ENCODE measurements around the gene KIF24.
"Not testable (repeated sequence)": the region's sequence is repeated elsewhere in the genome, so short reads cannot be mapped to it uniquely, and the experiment has no call there.

KIF24 gene

DNA sequence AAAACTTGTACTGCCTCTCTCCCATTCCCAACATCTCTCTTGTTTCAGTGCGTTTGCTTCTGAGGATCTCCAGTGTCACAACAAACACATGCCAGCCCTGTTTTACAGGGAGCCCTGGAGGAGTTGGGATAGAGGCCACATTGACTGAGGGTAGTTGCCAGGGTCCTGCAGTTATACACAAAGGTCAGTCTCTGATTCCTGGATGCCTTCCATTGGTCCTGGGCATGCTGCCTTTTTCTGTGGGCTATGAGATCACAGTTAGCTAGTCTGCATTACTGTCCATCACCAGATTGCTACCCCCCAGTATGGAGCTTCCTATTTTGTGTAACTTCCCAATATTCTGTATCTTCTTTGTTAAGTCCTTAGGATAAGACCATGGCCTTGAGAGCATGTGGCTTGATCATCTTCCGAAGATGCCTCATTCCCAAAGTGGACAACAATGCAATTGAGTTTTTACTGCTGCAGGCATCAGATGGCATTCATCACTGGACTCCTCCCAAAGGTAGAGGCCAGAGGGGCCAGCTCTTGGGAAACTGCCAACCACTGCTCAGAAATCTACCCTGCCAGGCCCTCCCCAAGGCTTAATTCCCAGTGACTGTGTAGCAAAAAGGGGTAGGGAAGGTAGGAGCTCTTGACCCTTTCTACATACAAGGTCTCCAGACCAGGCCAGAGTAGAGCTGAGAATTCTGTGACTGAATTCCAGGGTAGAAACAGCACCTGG lies 9.8 kb upstream of the KIF24 start:
- Mint-ChIP-seq H3K4me3 (no peak overlapping the region), H3K36me3 (peaks cover 5% of the 10 kb centered on the region), H3K27ac (no peak overlapping the region), H3K27me3 (no peaks in the 10 kb centered on the region), H3K4me1 (peaks cover 12% of the 10 kb centered on the region), H3K9me3 (no peaks in the 10 kb centered on the region)

DNA sequence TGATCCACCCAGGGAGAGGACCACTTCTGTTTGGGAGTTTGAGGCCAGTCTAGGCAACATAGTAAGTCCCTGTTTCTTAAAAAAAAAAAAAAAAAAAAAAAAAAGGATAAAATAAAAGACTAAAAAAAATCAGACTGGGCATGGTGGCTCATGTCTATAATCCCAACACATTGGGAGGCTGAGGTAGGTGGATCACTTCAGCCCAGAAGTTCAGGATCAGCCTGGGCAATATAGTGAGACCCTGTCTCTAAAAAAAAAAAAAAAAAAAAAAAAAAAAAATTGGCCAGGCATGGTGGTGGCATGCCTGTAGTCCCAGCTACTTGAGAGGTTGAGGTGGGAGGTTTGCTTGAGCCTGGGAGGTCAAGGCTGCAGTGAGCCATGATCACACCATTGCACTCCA lies 9.0 kb upstream of the KIF24 start:
- not testable (repeated sequence) for H3K4me3 Mint-ChIP-seq, H3K27me3 Mint-ChIP-seq, H3K36me3 Mint-ChIP-seq, H3K27ac Mint-ChIP-seq, H3K9me3 Mint-ChIP-seq
- peaks cover 12% of the 10 kb centered on the region for H3K4me1 Mint-ChIP-seq

DNA sequence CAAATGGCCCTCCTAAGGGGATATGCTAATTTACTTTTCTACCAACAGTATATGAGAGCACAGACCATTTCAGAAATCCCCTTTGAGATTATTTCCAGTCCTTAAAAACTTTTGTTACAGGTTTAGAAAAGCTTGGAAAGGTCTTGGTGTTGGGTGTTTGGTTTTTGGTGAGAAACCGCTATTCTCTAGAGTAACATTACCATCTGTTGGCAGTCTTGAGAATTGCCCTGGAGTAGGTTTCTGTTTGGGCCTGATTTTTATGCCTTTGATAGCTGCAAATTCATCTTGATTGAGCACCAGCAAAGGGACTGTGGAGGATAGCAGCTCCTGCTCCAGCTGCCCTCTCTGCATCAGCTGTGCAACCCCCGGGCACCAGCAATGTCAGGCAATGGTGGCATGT lies 8.3 kb upstream of the KIF24 start:
- Mint-ChIP-seq H3K27ac (no peak overlapping the region), H3K4me1 (peaks cover 15% of the 10 kb centered on the region), H3K4me3 (no peak overlapping the region), H3K36me3 (peaks cover 5% of the 10 kb centered on the region), H3K27me3 (no peaks in the 10 kb centered on the region), H3K9me3 (no peaks in the 10 kb centered on the region)

DNA sequence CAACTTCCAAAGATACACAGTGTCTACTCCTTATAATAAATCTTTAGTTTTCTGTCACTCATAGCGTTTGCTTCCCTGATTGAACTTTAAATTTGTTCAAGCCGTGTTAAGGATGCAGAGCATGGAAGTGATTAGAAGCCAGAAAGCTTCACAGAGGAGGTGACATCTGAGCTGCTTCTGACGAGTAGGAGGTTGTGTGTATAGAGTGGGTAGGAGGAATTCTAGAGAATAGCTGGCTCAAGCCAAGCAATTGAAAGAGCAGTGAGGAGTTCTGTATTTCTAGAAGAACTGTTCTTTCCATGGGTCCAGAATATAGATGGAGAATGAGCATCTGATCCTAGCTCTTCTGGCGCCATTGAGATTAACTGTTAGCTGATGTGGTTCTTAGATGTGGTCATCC lies 6.3 kb upstream of the KIF24 start:
- Mint-ChIP-seq H3K9me3 (no peaks in the 10 kb centered on the region), H3K27me3 (no peaks in the 10 kb centered on the region), H3K36me3 (peaks cover 4% of the 10 kb centered on the region), H3K4me3 (no peak overlapping the region), H3K27ac (no peak overlapping the region), H3K4me1 (peaks cover 29% of the 10 kb centered on the region)

DNA sequence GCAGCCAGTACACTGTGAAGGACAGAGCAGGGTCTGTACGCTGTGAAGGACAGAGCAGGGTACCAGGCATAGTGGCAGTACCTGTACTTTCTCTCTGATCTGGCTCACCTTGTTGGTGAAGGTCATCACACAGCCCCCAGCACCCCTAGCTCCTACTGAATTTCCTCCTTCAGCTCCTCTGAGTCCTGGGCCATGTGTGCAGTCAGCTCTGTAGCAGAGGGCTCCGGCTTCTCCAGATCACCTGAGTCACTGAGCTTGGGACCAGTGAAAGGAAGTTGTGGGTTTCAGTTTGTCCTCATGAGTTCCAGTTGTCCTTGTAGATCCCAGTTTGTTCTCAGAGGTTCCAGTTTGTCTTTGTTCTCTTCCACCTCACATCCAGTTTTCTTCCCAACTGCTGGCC lies 5.8 kb upstream of the KIF24 start:
- Mint-ChIP-seq H3K27me3 (no peaks in the 10 kb centered on the region), H3K4me1 (peaks cover 33% of the 10 kb centered on the region), H3K4me3 (no peak overlapping the region), H3K27ac (no peak overlapping the region), H3K9me3 (no peaks in the 10 kb centered on the region), H3K36me3 (no peaks in the 10 kb centered on the region)

DNA sequence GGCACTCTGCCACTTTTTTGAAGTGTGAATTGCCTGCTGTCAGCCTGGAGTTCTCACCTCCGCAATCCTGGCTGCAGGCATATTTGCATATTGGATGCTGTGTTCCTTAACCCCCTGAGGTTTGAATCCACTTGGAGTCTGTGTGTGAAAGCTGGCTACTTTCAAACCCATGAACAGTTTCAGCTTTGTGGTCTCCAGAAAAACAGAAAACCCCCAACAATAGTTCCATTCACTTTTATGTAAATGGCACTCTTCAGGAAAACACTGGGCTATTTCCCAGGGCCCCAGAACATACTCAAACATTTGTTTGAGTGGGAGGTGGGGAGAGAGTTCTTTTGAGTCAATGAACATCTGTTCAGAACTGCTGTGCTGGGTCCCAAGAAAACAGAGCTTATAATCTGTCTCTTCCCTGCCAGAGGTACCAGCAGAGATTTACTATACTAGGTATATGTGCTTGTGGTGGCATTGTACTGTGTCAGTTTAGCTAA lies 5.3 kb upstream of the KIF24 start:
- Mint-ChIP-seq H3K9me3 (no peaks in the 10 kb centered on the region), H3K4me1 (peaks cover 39% of the 10 kb centered on the region), H3K27me3 (no peaks in the 10 kb centered on the region), H3K36me3 (no peaks in the 10 kb centered on the region), H3K4me3 (no peak overlapping the region), H3K27ac (no peak overlapping the region)

DNA sequence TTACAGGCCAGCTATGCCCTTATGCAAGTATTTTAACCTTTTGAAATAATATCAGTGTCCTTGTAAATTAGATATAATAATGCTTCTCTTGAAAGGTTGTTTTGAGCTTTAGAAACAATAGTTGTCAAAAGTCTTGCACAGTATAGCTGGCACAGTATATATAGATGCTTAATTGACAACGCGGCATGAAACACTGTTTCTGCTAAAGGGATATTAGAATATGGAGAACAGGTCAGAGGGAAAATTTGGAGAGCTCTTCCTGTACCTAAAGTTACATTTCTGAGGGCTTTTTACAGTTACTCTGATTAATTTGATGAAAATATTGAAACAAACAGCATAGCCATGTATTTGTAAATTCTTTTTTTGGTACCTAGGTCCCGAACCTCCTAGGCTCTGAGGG lies 4.8 kb upstream of the KIF24 start:
- Mint-ChIP-seq H3K27me3 (no peaks in the 10 kb centered on the region), H3K9me3 (no peaks in the 10 kb centered on the region), H3K36me3 (no peaks in the 10 kb centered on the region), H3K4me3 (no peak overlapping the region), H3K27ac (no peak overlapping the region), H3K4me1 (peaks cover 43% of the 10 kb centered on the region)

DNA sequence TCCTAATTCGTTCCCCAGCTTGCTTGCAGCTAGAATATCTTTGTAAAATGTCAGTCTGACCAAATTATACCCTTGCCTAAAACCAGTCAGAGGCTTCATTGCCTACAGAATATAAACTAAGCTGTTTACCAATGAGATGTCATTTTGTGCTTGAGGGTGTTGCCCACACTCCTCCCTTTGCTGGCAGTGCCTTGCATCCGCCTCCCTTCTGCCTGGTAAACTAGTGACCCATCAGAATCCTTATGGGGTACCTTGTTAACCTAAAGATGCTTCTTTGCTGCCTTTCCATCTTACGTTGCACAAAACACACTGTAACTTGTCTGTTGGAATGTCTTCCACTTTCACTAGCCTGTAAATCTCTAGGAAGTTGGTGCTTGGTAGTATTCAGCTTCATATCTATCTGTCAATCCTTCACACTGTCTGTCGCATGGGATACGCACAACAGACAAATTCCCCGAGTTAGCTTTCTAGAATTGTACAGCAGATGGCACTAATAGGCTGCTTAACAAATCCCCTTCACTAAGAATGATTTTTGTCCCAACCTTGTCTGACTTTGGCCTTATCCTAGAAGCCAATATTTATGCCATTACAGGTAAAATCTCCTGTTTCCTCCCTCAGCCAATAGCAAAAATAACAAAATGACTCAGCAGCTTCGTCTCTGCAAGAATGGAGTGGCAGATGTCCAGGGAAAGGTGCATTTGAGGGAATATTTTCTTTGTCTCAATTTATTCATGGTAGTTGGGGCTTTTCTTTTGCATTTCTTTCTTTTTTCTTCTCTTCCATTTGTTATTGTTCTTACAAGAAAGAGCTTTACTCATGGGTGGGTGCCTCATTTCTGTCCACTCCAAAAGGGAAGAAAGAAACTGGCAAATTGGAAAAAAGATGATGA lies 3.3 kb upstream of the KIF24 start:
- Mint-ChIP-seq H3K27me3 (no peaks in the 10 kb centered on the region), H3K9me3 (no peaks in the 10 kb centered on the region), H3K4me3 (peak overlapping the region; percentile 30), H3K36me3 (no peaks in the 10 kb centered on the region), H3K4me1 (peaks cover 52% of the 10 kb centered on the region), H3K27ac (peak overlapping the region; percentile 93)

DNA sequence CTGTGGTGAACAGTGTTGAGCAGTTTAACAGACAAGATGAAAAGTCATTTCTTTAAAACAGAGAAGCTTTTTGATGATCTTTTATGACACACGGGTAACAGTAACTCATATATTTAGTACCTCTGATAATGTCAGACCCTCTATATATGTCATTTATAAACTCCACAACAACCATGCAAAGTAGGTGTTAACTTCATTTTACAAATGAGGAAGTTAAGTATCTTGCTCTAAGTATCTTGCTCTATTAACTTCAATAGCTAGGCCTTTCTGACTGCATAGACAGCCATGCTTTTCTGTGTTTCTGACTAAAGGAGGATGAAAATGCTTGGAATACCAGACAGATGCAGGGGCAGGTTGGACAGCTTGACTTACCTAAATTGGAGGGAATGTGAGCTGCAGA lies 2.1 kb upstream of the KIF24 start:
- Mint-ChIP-seq H3K27ac (no peak overlapping the region), H3K4me3 (no peak overlapping the region), H3K4me1 (peaks cover 52% of the 10 kb centered on the region), H3K9me3 (no peaks in the 10 kb centered on the region), H3K36me3 (no peaks in the 10 kb centered on the region), H3K27me3 (no peaks in the 10 kb centered on the region)

DNA sequence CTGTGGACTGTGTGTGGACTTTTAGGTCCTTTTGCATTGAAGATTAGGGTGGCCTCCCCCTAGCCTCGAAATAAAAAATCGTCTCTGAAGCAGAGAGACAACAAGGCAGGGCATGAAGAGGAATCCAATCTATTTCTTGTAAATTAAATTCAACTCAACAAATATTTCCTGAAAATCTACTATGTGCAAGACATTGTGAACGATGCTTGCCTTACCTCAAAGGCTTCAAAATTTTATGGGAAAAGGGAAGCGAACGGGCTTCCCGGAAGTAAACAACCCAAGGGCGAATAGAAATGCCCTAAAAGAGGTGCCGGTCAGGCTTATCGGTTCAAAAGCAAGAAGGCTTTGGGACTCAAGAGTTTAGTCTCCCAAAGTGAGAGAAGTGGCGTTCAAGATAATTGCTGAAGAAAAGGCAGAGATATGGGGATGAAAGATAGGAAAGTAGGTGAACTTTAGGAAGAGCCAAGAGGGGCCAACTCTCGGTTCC lies 525 bp downstream of the KIF24 start:
- Mint-ChIP-seq H3K4me3 (peak overlapping the region; percentile 98), H3K27ac (peak overlapping the region; percentile 98), H3K9me3 (no peaks in the 10 kb centered on the region), H3K27me3 (no peaks in the 10 kb centered on the region), H3K4me1 (peaks cover 40% of the 10 kb centered on the region), H3K36me3 (no peaks in the 10 kb centered on the region)

DNA sequence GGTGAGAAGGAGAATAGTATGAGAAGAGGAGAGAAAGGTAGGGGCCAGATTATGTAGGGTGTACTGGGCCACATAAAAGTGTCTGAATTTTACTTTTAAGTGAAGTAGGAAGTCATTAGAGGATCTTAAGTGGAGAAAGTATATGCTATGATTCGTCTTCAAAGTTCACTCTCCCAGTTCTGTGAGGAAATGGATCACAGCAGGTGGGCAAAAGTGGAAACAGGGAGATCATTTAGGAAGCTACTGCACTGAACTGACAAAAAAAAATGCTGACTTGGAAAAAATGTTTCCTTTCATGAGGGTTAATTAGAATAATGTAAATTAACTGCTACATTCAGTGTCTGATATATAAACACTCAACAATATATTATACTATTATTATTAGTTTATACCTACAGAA lies 2.4 kb downstream of the KIF24 start:
- H3K27me3 Mint-ChIP-seq, result no peaks in the 10 kb centered on the region
- H3K4me3 Mint-ChIP-seq, result no peak overlapping the region
- peak overlapping the region; percentile 79 for H3K27ac Mint-ChIP-seq
- peaks cover 30% of the 10 kb centered on the region for H3K4me1 Mint-ChIP-seq
- no peaks in the 10 kb centered on the region for H3K9me3 Mint-ChIP-seq
- H3K36me3 Mint-ChIP-seq, result no peaks in the 10 kb centered on the region

DNA sequence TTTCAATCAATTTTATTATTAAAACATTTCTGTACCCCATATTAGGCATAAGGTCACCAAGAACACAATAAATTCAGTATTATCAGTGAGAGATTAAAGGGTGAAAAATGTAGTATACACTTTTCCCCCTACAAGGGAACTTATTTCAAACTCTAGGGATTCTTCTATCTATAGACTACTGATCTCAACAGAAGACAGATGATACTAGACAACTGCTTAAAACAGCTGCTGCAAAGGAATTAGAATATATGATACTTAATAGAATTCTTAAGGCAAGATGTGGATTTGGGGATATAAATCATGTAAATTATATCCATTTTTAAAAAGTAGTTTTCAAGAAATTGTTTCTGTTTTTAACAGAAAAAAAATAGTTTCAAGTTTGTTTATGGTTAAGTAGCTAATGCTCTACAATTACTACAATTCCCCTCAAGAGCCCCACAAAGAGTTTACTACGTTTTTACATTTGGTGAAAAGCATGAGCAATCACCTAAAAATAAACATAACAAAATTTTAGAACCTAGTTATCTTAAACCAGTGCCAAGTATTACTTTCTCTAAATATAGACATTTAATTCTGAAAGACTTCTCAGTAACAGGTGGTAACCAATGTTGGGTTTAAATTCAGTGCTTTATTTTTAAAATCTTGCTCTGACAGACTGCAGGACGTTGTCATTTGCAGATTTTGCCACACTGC lies 6.0 kb downstream of the KIF24 start:
- Mint-ChIP-seq H3K27me3 (no peaks in the 10 kb centered on the region), H3K4me1 (peaks cover 2% of the 10 kb centered on the region), H3K36me3 (peaks cover 2% of the 10 kb centered on the region), H3K4me3 (no peak overlapping the region), H3K9me3 (no peaks in the 10 kb centered on the region), H3K27ac (no peak overlapping the region)

DNA sequence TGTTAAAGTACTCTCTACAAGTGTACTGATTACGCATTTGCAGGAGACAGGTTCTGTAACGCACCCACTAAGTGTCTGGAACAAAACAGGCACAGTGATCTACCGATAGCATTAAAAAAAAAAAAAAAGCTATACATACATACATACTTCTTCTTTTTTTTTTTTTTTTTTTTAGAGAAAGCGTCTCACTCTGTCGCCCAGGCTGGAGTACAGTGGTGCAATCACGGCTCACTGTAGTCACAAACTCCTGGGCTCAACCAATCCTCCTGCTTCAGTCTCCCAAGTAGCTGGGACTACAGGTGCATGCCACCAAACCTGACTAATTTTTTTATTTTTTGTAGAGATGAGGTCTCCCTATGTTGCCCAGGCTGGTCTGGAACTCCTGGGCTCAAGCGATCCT lies 7.6 kb downstream of the KIF24 start:
- no peaks in the 10 kb centered on the region for H3K27me3 Mint-ChIP-seq
- H3K4me3 Mint-ChIP-seq, result no peak overlapping the region
- no peaks in the 10 kb centered on the region for H3K9me3 Mint-ChIP-seq
- peaks cover 2% of the 10 kb centered on the region for H3K36me3 Mint-ChIP-seq
- H3K27ac Mint-ChIP-seq, result no peak overlapping the region
- no peaks in the 10 kb centered on the region for H3K4me1 Mint-ChIP-seq

DNA sequence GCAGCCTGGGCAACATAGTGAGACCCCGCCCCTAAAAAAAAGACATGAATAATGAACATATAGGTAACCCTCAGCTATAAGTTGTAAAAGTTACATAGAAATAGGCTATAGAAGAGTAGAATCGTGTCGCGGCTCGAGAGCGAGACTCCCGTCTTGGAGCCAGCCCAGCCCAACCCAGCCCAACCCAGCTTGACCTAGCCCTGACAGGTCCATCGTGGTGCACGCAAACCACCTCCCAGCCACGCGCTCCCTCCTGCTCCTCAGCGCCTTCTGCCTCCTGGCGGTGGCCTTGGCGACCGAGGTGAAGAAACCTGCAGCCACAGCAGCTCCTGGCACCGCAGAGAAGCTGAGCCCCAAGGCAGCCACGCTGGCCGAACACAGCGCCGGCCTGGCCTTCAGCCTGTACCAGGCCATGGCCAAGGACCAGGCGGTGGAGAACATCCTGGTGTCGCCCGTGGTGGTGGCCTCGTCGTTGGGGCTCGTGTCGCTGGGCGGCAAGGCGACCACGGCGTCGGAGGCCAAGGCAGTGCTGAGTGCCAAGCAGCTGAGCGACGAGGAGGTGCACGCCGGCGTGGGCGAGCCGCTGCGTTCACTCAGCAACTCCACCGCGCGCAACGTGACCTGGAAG lies 10.8 kb downstream of the KIF24 start:
- Mint-ChIP-seq H3K27ac (no peak overlapping the region), H3K27me3 (no peaks in the 10 kb centered on the region), H3K4me1 (no peaks in the 10 kb centered on the region), H3K9me3 (no peaks in the 10 kb centered on the region), H3K4me3 (no peak overlapping the region), H3K36me3 (peaks cover 2% of the 10 kb centered on the region)

DNA sequence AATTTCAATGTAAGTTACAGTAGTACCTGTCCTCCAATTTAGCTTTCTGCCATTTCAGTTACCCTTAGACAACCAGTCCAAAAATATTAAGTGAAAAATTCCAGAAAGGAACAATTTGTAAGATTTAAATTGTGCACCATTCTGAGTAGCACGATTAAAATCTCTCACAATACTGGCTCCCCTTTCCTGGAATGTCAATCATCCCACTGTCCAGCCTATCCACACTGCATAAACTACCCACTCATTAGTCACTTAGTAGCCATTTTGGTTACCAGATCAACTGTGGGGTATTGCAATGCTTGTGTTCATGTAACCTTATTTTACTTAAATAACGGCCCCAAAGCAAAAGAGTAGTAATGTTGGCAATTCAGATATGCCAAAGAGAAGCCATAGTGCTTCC lies 11.6 kb downstream of the KIF24 start:
- Mint-ChIP-seq H3K4me3 (no peak overlapping the region), H3K27ac (no peak overlapping the region), H3K9me3 (no peaks in the 10 kb centered on the region), H3K27me3 (no peaks in the 10 kb centered on the region), H3K4me1 (no peaks in the 10 kb centered on the region), H3K36me3 (peaks cover 2% of the 10 kb centered on the region)

Data from activated naive CD4-positive, alpha-beta T cell treated with anti-CD3 and anti-CD28 coated beads, Interleukin-2, amount 50 U/mL, for 24 hours (primary cell).